Stimulated activated CD4-positive, alpha-beta T cell treated with anti-CD3 and anti-CD28 coated beads, Interleukin-4, amount 100 ng/mL, for 4 hours (primary cell): ENCODE results near the gene ELAC2.

ENCODE experiments used
- DNase-seq, 2 experiments: peaks; one replicate each; pipeline ENCODE4 v3.0.0-alpha.2; 2020

ELAC2 gene

GRCh38 chr17:13016881-13017654 lies 759 bp downstream of the ELAC2 start:
- DNase-seq = no peak

DNA sequence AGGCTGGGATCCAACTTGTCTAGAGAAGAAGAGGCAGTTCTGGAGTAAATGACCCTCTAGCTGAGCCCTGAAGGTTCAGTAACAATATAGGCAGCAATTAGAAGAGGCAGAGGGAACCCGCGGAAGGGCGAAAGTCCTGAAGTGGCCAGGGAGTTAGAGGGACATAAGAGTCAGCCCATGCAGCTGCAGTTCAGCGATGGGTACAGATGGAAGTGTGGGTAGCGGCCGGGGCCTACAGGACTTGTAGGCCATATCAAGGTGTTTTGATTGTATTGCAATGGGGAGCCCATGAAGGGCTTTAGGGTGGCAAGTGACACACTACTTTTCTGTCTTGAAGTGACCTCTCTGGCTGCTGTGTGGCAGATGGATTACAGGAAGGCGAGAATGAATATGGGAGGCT lies 3.0 kb downstream of the ELAC2 start:
- DNase-seq = no peak

GRCh38 chr17:13010959-13011358 lies 6.9 kb downstream of the ELAC2 start:
- DNase-seq = no peak

GRCh38 chr17:13008461-13008860 lies 9.4 kb downstream of the ELAC2 start:
- DNase-seq = no peak

GRCh38 chr17:13005530-13005929 lies 12.3 kb downstream of the ELAC2 start:
- no peak for DNase-seq

- DNase-seq = no peak
Measured at GRCh38 chr17:13004336-13004735, 13.5 kb downstream of the ELAC2 start.

DNA sequence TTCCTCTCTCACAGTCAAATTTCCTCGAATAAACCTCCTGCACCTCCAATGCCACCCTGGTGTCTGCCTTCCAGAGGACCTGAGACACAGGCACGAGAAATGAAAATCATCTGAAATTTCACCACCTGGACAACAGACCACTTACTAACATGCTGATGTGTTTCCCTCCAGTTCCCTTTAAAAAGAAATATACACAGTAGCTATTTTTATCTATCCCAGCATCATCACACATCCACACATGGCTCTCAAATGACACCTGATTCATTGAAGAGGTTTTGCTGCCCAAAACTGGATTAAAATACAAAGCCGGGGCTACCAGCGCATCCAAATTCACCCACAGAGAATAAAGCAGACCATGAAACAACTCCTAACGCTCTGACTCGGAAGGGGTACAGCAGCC lies 13.9 kb downstream of the ELAC2 start:
- no peak for DNase-seq

DNA sequence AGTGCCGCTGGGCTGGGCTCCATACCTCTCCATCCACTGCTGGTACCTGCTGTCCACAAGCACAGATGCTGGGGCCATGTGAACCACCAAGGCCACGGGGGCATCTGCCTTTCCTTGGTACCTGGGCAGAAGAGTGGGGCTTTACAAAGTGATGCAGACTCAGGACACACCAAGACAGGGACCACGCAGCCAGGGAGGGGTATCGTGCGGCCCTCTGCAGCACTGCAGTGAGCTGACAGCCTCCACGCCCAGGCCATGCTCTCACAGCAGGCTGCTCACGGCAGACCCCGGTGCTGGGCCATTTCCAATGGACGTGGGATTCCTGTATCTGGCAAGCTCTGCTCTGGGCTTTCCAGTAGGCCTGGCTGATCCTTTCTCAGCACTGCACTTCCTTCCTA lies 14.4 kb downstream of the ELAC2 start:
- no peak for DNase-seq

GRCh38 chr17:13002761-13003453 lies 14.9 kb downstream of the ELAC2 start:
- peak in 1 of 2 experiments; percentile 47 for DNase-seq

DNA sequence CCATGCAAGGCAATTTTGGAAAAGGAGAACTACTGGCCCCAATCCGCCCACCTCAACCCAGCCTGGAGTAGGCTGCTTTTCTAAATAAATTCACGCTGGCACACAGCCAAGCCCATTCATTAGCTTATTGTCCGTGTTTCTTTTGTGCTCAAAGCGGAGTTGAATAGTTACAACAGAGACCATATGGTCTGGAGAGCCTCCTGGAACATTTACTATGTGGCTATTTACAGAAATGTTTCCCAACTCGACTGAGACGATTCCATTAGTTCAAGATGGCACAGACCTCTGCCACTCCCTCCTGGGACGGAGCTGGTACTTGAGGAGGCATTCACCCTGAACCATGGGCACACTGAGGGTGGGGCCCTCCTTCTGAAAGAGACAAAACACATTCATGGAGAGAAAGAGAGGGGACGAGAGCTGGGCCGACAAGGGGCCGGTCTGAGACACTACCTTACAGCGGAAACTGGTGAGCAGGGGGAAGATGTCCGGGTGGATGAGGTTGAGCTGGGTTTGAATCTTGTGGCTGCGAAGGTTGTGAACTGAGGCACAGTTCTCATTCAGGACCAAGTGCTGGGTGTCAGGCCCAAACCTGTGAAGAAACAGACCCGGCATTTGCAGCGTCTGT lies 15.7 kb downstream of the ELAC2 start:
- no peak for DNase-seq

- no peak for DNase-seq
Measured at GRCh38 chr17:13000561-13000960, 17.3 kb downstream of the ELAC2 start.

GRCh38 chr17:12998874-12999273 lies 19.0 kb downstream of the ELAC2 start:
- DNase-seq = no peak

- DNase-seq = no peak
Measured at GRCh38 chr17:12998461-12998860, 19.4 kb downstream of the ELAC2 start.

DNA sequence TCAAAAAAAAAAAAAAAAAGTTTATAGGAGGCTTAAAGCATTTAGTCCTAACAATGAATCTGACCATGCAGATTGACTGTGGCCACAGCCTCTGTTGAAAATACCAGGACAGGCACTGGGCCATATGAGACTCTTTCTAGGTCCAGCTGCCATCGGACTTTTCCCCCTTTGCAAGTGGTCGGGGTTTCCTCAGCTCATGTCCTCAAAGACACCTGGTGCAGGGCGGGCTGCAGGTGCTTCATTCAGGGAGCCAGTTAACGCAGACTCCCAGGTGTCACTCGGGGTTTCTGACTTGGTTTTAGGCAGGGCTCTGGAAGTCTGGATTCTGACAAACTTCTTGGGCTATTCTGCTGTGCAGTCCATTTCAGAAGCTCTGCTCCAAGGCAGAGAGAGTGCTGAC lies 20.9 kb downstream of the ELAC2 start:
- no peak for DNase-seq

- no peak for DNase-seq
Measured at GRCh38 chr17:12996357-12996756, 21.5 kb downstream of the ELAC2 start.

DNA sequence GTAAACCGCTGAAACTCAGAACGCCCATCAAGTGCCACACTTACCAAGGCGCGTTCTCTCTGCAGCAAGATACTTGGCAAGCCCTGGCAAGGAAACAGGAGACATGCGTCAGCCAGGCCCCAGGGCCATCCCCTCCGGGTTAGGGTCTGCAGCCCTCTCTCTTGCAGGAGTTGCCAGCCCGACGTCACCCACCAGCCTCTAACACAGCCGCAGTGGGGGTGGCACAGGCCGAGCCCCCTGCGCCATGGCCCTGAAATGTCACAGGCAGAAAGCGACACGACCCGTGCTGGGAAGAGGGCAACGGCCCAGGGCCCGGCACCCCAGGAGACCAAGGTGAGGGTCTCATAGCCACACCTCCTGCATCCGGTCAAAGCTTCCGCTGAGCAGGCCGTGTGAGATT lies 21.9 kb downstream of the ELAC2 start:
- no peak for DNase-seq

DNA sequence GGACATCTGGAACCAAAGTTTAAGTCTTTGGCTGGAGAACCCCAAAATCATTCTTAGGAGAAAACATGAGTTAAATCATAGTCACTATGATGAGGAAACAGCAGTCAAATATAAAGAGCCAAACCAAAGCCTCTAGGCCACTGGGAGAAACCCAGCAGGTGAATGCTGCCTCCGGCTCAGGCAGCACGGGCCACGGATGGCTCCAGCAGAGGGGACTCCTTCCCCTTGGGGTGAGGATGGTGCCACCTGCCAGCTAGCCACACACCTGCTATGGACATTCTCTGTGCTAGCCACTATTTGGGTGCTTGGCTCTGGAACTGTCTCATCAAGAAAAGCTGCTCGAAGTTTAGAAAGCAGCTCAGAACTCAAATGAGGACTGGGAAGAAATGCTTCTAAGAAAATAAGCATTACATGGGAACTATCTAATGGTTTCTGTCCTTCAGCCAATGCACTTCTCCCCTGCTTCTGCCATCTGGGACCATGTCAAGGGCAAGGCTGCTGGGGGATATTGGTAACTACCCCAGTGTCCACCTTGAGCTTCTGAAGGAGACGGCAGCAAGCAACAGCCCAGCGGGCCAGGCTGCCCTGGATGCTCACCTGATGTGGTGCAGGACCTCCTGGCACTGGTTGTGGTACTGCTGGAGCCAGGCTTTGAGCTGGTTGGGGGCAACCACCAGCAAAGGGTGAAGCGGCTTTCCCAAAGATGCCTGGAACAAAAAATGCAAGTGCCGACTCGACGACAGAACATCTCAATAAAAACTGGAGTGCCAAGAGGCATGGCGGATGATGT lies 22.5 kb downstream of the ELAC2 start:
- DNase-seq = no peak

DNA sequence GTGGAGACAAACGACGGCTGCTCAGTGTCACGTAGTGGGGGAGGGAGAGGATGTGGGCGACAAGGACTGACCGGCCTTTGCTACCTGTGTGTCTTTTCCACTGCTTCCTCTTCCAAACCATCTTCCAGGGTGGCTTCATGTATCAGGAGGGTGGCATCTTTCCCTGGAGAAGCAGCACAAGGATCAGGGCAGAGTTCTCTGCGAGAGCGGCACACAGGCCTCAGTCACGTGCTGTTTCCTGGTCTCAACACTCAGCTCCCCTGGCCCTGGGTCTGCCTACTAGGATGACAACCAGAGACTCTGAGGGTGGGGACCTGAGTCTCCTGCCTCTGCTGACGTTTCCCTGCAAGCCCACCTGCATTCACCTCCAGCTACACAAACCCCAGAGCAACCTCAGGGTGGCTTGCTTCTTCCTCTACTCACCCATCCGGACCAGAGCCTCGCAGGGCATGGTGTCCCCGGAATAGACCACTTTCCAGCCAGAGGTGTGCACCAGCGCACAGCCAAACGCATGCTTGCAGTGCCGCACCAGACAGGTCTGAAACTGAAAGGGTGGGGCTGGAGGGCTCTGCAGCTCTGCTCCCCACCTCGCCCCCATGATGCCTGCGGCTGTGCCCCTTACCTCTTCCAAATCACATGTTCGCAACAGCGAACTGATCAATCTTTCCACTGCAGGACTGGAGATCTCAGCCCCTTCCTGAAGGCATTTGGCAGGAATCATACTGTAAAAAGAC lies 23.3 kb downstream of the ELAC2 start:
- DNase-seq = no peak

- no peak for DNase-seq
Measured at GRCh38 chr17:12993631-12994030, 24.2 kb downstream of the ELAC2 start.

DNA sequence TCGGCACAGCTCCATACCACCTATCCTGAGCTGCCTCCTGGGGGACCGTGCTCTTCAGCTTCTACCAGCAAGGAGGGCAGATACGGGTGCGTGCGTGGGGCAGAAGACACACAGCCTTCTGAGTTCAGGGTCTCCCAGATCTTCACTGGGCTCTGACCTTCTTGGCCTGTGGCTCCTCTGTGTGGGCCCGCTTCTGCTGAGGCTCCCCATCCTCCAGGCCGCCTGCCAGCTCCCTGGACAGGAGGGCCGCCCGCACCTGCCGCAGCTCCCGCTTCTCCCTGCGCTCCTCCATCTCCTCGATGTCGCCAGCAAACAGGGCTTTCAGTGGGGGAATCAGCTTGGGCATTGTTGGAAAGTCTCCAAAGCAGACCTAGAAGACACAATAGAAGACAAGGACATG lies 25.2 kb downstream of the ELAC2 start:
- DNase-seq = no peak

GRCh38 chr17:12990926-12991325 lies 26.9 kb downstream of the ELAC2 start:
- DNase-seq = no peak

DNA sequence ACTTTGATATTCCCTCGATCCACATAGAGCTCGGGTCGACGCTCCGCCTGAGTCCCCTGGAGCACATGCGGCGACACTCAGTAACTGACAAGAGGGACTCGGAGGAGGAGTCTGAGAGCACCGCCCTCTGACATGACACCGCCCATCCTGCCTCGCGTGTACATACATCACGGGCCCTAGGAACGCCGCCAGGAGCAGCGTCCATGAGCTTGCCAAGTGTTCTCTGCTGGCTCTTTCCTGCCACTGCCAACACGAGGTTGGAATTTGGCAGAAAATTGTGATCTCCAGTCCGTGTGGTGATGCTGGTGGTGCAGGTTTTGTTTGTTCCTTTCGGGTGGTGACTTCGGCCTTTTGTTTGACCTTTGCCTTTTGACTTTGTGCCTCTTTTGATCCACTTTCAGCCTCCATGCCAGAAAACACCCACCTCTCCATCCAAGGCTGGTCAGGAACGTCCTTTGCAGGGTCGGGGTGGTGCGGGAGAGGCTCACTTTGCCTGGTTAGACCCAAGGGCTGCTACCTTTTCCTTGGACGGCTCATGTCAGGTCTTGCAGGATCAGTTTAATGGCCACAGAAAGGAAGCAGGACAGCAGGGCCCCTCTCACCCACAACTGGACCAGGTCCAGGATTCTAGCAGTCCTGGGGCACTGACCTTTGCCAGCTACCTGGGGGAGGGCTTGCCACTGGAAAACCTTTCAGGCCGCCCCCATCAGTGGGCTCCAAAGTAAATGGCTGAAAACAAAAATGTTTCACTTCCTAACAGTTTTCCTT lies 27.6 kb downstream of the ELAC2 start:
- no peak for DNase-seq
